HEK293T (cell line): Measurements from ENCODE around the gene SH3TC1.

Source experiments
- BHLHE40 ChIP-seq: fragments of 450-650 bp; IDR thresholded peaks from 2 replicates; pipeline ENCODE4 v1.6.1; 2016; ENCODE audit warnings: mild to moderate bottlenecking, moderate library complexity, borderline replicate concordance
- CTBP1 ChIP-seq: fragments of 450-650 bp; IDR thresholded peaks from 2 replicates; pipeline ENCODE4 v1.6.1; 2016; ENCODE audit warnings: borderline replicate concordance
- FOXM1 ChIP-seq: fragments of 450-650 bp; IDR thresholded peaks from 2 replicates; pipeline ENCODE4 v1.6.1; 2017; ENCODE audit warnings: mild to moderate bottlenecking, borderline replicate concordance
- L3MBTL2 ChIP-seq: fragments of 450-650 bp; conservative IDR thresholded peaks from 2 replicates; pipeline ENCODE4 v1.6.1; 2016; ENCODE audit warnings: mild to moderate bottlenecking
- PKNOX1 ChIP-seq: fragments of 450-650 bp; IDR thresholded peaks from 2 replicates; pipeline ENCODE4 v1.6.1; 2016

DNA sequence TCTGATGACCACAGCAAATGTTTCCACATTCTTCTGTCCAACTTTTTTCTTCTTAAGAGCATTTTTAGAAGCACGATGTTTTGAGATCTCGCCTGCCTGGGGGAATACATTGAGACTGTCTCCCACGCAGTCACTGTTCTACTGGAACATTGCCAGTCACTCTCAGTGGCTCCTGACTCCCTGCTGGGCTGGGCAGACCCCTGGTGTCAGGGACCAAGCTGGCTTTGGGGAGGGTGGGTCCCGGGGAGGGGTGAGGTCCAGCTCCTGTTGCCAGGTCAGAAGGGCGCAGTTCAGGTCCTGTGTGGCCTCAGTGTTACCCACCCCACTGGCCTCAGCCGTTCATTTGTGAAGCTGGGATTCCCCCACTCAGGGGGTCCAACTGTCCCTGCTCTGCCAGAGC lies 21.5 kb upstream of the SH3TC1 start:
- TF ChIP-seq L3MBTL2 (no peak), PKNOX1 (no peak), FOXM1 (no peak), BHLHE40 (no peak), CTBP1 (no peak)
